Measurements from ENCODE around the gene CHST11. TPM values are rescaled to one million over a fixed set of nuclear protein-coding genes. Genes with fewer than 3 reads are reported as not detected.

The CHST11 gene
- total RNA-seq, 1 donor from 2014 or later = 44.9 TPM

DNA sequence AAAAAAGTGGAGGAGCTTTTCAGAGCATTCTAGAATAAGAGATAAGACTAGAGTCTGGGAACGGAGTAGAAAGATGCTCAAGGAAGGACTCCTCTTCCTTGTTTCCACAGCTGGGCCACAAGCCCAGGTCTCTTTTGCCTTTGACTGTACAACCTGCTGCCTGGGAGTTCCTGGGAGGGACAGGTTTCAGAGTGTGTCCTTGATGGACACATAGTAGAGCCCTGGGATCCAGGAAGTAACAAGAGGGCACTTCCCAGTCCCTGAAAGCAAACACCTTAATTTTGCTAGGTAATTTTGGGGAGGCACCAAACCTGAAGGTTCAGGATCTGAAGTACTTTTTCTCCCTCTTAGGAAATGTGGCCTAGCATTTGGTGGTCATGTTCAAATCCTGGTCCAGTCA is 44.4 kb downstream of the CHST11 start:
- Mint-ChIP-seq H3K4me1 (peaks cover 64% of the 10 kb centered on the region), H3K27me3 (no peaks in the 10 kb centered on the region), H3K9me3 (no peaks in the 10 kb centered on the region), H3K4me3 (no peak overlapping the region), H3K27ac (no peak overlapping the region), H3K36me3 (ENCODE audit: low read depth) (peaks cover 18% of the 10 kb centered on the region)
- no peak for DNase-seq
- intact Hi-C loops (cut with micrococcal nuclease) = no loop called here

DNA sequence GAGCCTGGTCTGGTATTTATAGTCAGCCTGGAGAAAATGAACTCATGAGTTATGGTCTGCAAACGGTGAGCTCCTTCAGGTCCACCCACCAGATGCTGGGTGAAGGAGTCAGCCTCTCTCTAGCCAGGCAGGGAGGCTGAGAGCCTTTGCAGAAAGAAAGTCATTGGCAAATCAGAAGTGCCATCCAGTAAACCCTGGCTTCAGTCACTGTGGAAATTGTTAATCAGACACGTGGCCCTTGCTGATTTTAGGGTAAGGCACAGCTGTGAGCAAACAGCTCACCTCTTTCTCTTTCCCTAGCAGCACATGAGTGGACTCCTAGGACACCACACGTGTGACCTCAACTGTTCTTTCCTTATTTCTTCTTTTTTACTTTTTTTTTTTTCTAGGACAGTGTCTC is 44.9 kb downstream of the CHST11 start:
- Mint-ChIP-seq H3K36me3 (ENCODE audit: low read depth) (peaks cover 21% of the 10 kb centered on the region), H3K27ac (no peak overlapping the region), H3K4me3 (no peak overlapping the region), H3K27me3 (no peaks in the 10 kb centered on the region), H3K4me1 (peaks cover 69% of the 10 kb centered on the region), H3K9me3 (no peaks in the 10 kb centered on the region)
- no peak for DNase-seq
- intact Hi-C loops (cut with micrococcal nuclease) = no loop called here

DNA sequence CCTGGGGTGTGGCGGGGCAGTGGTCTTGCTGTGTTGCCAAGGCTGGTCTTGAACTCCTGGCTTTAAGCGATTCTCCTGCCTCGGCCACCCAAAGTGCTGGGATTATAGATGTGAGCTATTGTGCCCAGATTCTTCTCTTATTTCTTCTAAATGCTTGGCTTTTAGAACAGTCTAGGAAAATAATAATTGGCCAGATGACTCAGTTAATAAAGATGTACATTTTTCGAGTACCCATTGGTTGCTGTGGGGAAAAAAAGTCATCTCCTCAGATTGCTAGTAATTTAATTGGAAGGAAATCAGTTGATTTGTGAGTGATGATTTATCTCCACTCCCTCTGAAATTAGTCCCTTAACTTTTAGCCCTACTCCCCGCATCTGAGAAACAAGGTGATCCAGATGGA is 45.5 kb downstream of the CHST11 start:
- no peak overlapping the region for H3K27ac Mint-ChIP-seq
- H3K9me3 Mint-ChIP-seq = no peaks in the 10 kb centered on the region
- H3K4me1 Mint-ChIP-seq = peaks cover 65% of the 10 kb centered on the region
- H3K4me3 Mint-ChIP-seq = no peak overlapping the region
- DNase-seq = no peak
- peaks cover 21% of the 10 kb centered on the region for H3K36me3 Mint-ChIP-seq (ENCODE audit: low read depth)
- intact Hi-C loops (cut with micrococcal nuclease) = no loop called here
- H3K27me3 Mint-ChIP-seq = no peaks in the 10 kb centered on the region

DNA sequence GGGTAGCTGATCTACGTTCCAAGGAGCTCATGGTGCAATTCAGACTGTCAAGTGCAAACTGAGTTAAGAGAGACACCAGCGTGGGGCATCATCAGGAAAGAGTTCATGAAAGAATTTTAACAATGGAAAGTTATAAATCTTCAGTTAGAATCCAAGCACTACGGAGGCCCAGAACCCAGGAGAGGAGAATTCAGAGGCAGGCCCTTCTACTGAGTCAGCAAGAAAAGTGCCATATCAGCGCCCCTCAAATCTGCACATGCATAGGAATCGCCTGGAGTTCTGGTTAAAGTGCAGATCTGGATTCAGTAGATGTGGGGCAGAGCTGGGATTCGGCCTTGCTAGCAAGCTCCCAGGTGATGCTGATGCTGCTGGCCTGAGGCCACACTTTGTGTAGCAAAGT is 45.9 kb downstream of the CHST11 start:
- H3K36me3 Mint-ChIP-seq (ENCODE audit: low read depth) = peaks cover 20% of the 10 kb centered on the region
- intact Hi-C loops (cut with micrococcal nuclease) = no loop called here
- no peak overlapping the region for H3K4me3 Mint-ChIP-seq
- peaks cover 64% of the 10 kb centered on the region for H3K4me1 Mint-ChIP-seq
- no peak overlapping the region for H3K27ac Mint-ChIP-seq
- H3K27me3 Mint-ChIP-seq = no peaks in the 10 kb centered on the region
- H3K9me3 Mint-ChIP-seq = no peaks in the 10 kb centered on the region
- no peak for DNase-seq

DNA sequence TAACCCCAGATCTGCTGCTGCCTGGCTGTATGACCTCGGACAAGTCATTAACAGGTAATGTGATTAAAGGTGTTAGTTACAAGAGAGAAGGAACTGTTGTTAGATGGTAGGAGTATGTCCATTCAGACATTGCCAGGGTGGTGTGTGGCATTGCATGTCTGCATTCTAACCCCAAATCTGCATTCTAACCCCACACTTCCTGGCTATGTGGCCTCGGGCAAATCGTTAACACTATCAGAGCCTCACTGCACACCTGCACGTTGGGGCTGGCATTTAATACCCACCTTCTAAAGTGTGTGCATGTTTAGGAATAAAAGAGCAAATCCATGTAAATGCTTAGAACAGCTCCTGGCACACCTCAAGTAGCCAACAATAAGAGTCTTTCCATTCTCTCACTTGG is 46.4 kb downstream of the CHST11 start:
- DNase-seq = no peak
- Mint-ChIP-seq H3K4me3 (peak overlapping the region; percentile 3), H3K27me3 (no peaks in the 10 kb centered on the region), H3K4me1 (peaks cover 66% of the 10 kb centered on the region), H3K9me3 (no peaks in the 10 kb centered on the region), H3K36me3 (ENCODE audit: low read depth) (peaks cover 25% of the 10 kb centered on the region), H3K27ac (no peak overlapping the region)
- intact Hi-C loops (cut with micrococcal nuclease) = no loop called here

DNA sequence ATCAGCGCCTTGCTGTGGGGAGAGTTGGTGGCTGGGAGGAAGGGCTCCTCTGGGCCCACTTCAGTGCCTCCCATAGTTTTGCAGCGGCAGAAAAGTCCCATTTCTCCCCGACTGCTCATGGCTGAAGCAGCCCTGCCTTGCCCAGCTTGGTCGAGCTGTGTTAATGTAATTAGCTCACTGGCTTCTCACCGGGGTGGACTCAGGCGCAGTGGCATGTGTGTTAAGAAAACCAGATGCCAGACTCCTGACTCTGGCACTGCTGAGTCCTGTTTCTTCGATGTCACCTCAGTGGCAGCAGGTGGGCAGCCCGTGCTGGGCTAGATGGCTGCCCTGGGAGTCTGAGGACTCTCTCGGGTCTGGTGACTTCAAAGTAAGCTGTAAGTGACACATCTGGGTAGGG is 47.4 kb downstream of the CHST11 start:
- Mint-ChIP-seq H3K27me3 (no peaks in the 10 kb centered on the region), H3K27ac (no peak overlapping the region), H3K9me3 (peaks cover 3% of the 10 kb centered on the region), H3K4me1 (peaks cover 63% of the 10 kb centered on the region), H3K36me3 (ENCODE audit: low read depth) (peaks cover 31% of the 10 kb centered on the region), H3K4me3 (no peak overlapping the region)
- intact Hi-C loops (cut with micrococcal nuclease) = no loop called here
- DNase-seq = no peak

DNA sequence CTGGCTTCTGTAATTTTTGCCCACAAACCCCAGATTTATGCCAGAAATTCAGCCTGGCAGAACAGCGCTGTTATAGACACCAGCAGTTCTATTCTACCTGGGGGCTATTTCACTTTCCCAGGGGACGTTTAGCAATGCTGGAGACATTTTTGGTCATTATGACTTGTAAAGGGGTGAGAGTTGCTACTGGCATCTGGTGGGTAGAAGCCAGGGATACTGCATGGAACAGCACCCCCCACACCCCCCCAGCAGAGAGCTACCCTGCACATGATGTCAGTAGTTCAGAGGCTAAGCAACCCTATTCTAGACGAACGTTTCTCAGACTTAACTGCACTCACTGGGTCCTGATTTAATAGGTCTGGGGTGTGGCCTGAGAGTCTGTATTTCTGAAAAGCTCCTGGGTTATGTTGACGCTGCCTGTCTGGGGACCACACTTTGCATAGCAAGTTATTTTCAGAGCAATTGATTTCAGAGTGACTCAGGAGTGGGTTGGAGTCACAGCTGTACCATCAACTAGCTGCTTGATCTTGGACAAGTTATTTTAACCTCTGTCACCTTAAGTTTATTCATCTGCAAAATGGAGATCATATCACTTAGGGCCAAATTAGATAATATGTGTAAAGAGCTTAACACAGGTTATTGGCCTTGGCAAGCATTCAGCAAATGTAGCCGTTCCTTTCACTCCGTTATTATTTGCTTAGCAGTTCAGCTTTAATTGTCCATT is 48.5 kb downstream of the CHST11 start:
- Mint-ChIP-seq H3K36me3 (ENCODE audit: low read depth) (peaks cover 40% of the 10 kb centered on the region), H3K9me3 (peaks cover 3% of the 10 kb centered on the region), H3K4me1 (peaks cover 66% of the 10 kb centered on the region), H3K27me3 (no peaks in the 10 kb centered on the region), H3K27ac (no peak overlapping the region), H3K4me3 (no peak overlapping the region)
- intact Hi-C loops (cut with micrococcal nuclease) = no loop called here
- no peak for DNase-seq

DNA sequence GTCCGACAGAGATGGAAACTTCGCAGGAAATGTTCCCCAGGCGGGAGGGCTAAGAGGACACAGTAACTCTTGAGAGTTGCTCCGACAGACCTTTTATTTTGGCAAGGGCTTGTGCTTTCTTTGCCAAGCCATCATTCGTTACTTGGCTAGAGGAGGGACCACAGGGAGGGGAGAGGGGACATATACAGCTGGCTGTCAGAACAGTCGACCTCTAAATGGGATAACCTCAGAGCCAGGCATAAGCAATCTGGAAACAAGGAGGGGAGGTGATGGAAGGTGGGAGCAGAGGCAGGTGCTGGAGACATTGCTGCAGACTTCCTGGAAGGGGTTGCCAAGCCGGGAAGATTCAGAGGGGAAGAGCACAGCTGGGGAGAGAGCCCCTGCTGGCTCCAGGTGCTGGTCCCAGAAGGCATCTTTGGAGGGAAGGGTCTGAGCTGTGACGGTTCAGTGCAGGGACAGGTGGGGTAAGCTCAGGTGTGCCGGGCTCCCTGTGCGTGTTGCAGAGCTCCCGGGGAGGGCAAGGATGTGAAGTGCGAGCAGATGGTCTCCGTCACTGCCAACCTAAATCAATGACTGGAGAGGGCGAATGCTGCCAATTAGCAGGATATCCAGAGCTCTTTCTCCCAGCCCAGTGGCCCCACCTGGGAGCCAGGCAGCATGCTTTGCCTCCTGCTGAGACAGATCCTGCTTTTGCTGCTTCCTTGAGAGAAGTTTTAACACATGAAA is 50.1 kb downstream of the CHST11 start:
- Mint-ChIP-seq H3K36me3 (ENCODE audit: low read depth) (peaks cover 40% of the 10 kb centered on the region), H3K27ac (no peak overlapping the region), H3K4me1 (peaks cover 65% of the 10 kb centered on the region), H3K9me3 (peaks cover 3% of the 10 kb centered on the region), H3K27me3 (no peaks in the 10 kb centered on the region), H3K4me3 (no peak overlapping the region)
- intact Hi-C loops (cut with micrococcal nuclease) = no loop called here
- DNase-seq = no peak

DNA sequence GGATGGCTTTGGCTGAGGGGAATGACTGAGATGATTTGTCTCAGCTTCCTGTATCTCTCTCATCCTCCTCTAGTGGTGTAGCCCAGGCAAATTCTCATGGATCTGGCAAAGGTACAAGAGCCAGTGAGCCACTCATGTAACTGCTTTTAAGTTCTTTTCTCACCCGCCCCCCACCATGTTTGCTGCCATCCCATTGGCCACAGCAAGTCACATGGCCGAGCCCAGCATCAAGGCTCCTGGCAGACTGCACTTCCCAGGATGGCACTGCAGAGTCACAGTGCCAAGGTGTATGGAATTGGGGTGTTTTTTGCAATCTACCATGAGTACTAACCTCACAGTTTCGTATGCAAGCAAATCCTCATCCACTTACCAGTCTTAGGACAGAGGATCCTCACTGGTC is 50.9 kb downstream of the CHST11 start:
- H3K9me3 Mint-ChIP-seq = peaks cover 3% of the 10 kb centered on the region
- intact Hi-C loops (cut with micrococcal nuclease) = no loop called here
- no peak overlapping the region for H3K4me3 Mint-ChIP-seq
- H3K27ac Mint-ChIP-seq = no peak overlapping the region
- no peaks in the 10 kb centered on the region for H3K27me3 Mint-ChIP-seq
- peaks cover 60% of the 10 kb centered on the region for H3K4me1 Mint-ChIP-seq
- no peak for DNase-seq
- H3K36me3 Mint-ChIP-seq (ENCODE audit: low read depth) = peaks cover 40% of the 10 kb centered on the region

DNA sequence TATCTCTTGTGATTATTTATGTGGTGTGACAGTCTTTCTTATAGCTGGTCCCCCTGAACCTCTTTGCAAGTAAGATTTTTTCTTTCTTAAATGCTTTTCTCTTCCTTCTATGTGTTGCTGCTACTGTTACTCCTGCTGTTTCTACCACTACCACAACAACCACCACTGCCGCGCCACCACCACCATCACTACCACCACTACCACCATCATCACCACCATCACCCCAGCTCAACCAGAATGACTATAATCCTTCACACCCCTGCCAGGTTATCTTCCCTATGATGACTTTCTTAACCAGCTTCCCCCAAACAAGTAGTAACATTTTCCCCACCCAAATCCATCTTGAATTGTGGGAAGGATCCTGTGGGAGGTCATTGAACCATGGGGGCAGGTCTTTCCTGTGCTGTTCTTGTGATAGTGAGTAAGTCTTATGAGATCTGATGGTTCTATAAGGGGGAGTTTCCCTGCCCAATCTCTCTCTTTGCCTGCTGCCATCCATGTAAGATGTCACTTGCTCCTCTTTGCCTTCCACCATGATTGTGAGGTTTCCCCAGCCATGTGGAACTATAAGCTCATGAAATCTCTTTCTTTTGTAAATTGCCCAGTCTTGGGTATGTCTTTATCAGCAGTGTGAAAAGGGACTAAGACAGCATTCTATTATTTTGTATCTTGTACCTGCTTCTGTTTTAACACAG is 52.2 kb downstream of the CHST11 start:
- no peaks in the 10 kb centered on the region for H3K27me3 Mint-ChIP-seq
- H3K36me3 Mint-ChIP-seq (ENCODE audit: low read depth) = peaks cover 37% of the 10 kb centered on the region
- DNase-seq = no peak
- H3K4me1 Mint-ChIP-seq = peaks cover 55% of the 10 kb centered on the region
- intact Hi-C loops (cut with micrococcal nuclease) = no loop called here
- H3K4me3 Mint-ChIP-seq = peak overlapping the region; percentile 1
- peak overlapping the region; percentile 25 for H3K27ac Mint-ChIP-seq
- peaks cover 3% of the 10 kb centered on the region for H3K9me3 Mint-ChIP-seq

DNA sequence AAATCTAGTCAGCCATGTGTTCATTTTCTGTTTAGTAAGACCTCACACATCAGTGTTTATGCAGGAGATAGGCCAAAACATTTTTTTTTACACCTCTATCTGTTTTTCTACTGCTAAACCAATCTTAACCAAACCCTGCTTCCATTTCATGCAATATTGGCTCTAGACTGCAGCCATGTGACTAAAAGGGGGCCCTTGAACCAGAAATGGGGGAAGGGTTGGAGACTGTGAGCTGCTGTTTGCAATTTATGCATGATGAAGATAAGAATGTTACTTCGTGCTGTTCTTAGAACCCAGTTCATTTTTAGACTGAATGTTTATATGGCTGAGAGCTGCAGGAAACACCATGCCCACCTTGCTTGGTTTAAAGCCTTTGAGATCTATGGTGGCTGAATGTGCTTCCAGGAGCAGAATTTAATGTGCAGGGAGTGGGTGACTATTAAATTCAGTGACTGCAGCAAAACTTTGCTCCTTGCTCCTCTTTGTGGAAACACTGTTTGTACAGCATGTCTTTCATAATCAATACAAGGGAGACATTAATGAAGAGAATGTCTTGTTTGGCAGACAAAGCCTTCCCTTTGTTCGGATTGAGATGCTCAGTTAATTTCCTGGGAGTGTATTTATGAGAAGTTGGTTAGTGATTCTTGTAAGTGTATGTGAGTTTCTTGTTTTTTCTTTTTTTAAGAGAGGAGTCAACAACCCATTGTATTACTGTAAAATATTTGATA is 53.6 kb downstream of the CHST11 start:
- Mint-ChIP-seq H3K27me3 (no peaks in the 10 kb centered on the region), H3K36me3 (ENCODE audit: low read depth) (peaks cover 40% of the 10 kb centered on the region), H3K9me3 (peaks cover 8% of the 10 kb centered on the region), H3K4me3 (peak overlapping the region; percentile 41), H3K4me1 (peaks cover 49% of the 10 kb centered on the region), H3K27ac (peak overlapping the region; percentile 27)
- intact Hi-C loops (cut with micrococcal nuclease) = no loop called here
- DNase-seq = no peak

DNA sequence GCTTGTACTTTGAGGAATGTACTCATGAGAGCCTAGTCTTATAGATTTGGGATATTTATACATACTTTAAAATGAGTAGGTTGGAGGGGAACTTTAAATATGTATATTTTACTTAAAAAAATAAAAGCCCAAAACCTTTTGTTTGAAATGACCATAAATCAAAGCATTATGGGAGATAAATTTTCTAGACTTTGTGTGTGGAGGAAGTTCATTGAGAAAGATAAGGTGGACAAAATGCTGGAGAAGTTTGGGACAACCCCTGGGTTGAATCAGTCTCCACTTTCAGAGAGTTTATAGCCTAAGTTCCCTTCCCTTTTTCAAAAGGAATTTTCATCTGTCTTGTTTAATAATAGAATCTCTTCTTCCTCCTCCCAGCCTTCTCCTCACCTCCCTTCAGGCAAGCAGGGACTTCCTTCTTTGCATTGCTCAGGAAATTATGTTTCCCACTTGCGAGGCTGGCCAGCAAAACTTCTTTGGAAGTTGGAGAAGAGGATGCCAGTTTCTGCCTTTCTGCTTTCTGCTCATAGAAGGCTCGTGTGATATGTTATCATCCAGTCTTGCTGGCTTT is 54.2 kb downstream of the CHST11 start:
- H3K9me3 Mint-ChIP-seq = peaks cover 8% of the 10 kb centered on the region
- peak overlapping the region; percentile 27 for H3K27ac Mint-ChIP-seq
- H3K4me1 Mint-ChIP-seq = peaks cover 54% of the 10 kb centered on the region
- intact Hi-C loops (cut with micrococcal nuclease) = no loop called here
- peaks cover 40% of the 10 kb centered on the region for H3K36me3 Mint-ChIP-seq (ENCODE audit: low read depth)
- no peak for DNase-seq
- H3K4me3 Mint-ChIP-seq = peak overlapping the region; percentile 41
- no peaks in the 10 kb centered on the region for H3K27me3 Mint-ChIP-seq

DNA sequence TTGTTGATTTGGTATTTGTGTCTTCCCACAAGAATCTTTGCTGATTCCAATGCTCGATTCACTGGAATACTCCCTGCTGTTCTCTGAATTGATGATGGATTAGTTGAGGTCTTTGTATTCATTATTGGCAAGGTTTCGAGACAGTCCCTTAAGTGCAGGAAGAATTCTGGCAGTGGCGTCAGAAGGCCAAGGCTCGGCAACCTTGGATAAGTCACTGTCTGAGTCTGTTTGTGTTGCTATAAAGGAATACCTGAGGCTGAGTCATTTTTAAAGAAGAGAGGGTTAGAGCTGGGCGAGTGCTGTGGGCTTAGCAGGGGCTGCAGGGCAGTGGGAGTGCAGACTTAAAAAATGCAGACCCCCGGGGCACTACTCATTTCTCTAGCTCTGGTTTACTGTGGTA is 56.9 kb downstream of the CHST11 start:
- Mint-ChIP-seq H3K27ac (no peak overlapping the region), H3K4me3 (no peak overlapping the region), H3K9me3 (peaks cover 8% of the 10 kb centered on the region), H3K4me1 (peaks cover 46% of the 10 kb centered on the region), H3K36me3 (ENCODE audit: low read depth) (peaks cover 23% of the 10 kb centered on the region), H3K27me3 (no peaks in the 10 kb centered on the region)
- intact Hi-C loops (cut with micrococcal nuclease) = no loop called here
- DNase-seq = no peak
